ENCODE data around the gene CZIB.
A peak's percentile ranks its signal among the peaks of the same experiment; 100 is the strongest.
"Not testable (repeated sequence)": the region's sequence is repeated elsewhere in the genome, so short reads cannot be mapped to it uniquely, and the experiment has no call there.

CZIB gene

GRCh38 chr1:53238197-53239155 is 18.0 kb upstream of the CZIB start, which contains the start of gene MAGOH:
MAGOH (minus strand) TSS chr1:53238518; CDS start chr1:53238448, 70 bp downstream.
- DNase-seq, result peak; percentile 91

GRCh38 chr1:53237638-53238037 is 17.2 kb upstream of the CZIB start:
- DNase-seq, result no peak

- DNase-seq, result no peak
These were observed 490 bp upstream of the CZIB start for GRCh38 chr1:53220962-53221286.

GRCh38 chr1:53219711-53220110 is 723 bp downstream of the CZIB start:
- no peak for DNase-seq

GRCh38 chr1:53218201-53218600 is 2.2 kb downstream of the CZIB start:
- DNase-seq, result no peak

- DNase-seq, result no peak
These were observed 6.0 kb downstream of the CZIB start for GRCh38 chr1:53214376-53214940.

GRCh38 chr1:53210954-53211353 is 9.5 kb downstream of the CZIB start:
- DNase-seq, result no peak

- DNase-seq, result no peak
These were observed 10.1 kb downstream of the CZIB start for GRCh38 chr1:53210352-53210751.

GRCh38 chr1:53207726-53208125 is 12.7 kb downstream of the CZIB start:
- no peak for DNase-seq

- DNase-seq, result no peak
These were observed 13.6 kb downstream of the CZIB start for GRCh38 chr1:53206735-53207379.

GRCh38 chr1:53206083-53206685 is 14.2 kb downstream of the CZIB start:
- DNase-seq, result not testable (repeated sequence)

- not testable (repeated sequence) for DNase-seq
These were observed 14.9 kb downstream of the CZIB start for GRCh38 chr1:53205496-53205895.

GRCh38 chr1:53203466-53203865 is 17.0 kb downstream of the CZIB start:
- no peak for DNase-seq

GRCh38 chr1:53198241-53198651 is 22.2 kb downstream of the CZIB start:
- no peak for DNase-seq

- DNase-seq, result no peak
These were observed 22.9 kb downstream of the CZIB start for GRCh38 chr1:53197291-53198200.

- peak; percentile 88 for DNase-seq
These were observed 23.7 kb downstream of the CZIB start, which contains the start of gene CPT2 for GRCh38 chr1:53196485-53197290. CPT2 (plus strand) TSS chr1:53196824; CDS start chr1:53196944, 120 bp downstream.

- no peak for DNase-seq
These were observed 24.4 kb downstream of the CZIB start for GRCh38 chr1:53196017-53196484.

GRCh38 chr1:53195246-53196016 is 25.0 kb downstream of the CZIB start:
- no peak for DNase-seq

- no peak for DNase-seq
These were observed 30.2 kb downstream of the CZIB start for GRCh38 chr1:53190210-53190611.

- DNase-seq, result no peak
These were observed 31.4 kb downstream of the CZIB start for GRCh38 chr1:53189061-53189460.
